NCI-H226 (cell line): ENCODE measurements around the gene MAN2B2.

Experiments
- DNase-seq: peaks from one replicate; pipeline ENCODE4 v3.0.0-alpha.2; 2015

The MAN2B2 gene

GRCh38 chr4:6574747-6575502 is at the start of gene MAN2B2:
Gene MAN2B2 (plus strand): TSS chr4:6575189. CDS start chr4:6575211, 22 bp downstream.
- DNase-seq: peak; percentile 66

DNA sequence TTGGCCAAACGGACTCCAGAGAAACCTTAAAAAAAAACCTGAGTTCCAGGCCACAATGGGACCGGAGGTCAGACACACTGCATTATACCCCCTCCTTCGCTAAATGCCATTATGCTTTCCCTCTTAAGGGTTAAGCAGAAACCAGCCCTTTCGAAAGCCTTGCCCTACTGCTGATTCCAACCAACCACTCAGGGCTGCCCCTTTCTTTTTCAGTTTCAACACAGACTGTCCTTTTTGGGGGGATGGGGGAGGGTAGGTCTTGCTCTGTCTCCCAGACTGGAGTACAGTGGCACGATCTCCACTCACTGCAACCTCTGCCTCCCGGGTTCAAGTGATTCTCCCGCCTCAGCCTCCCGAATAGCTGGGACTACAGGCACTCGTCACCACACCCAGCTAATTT is 49.5 kb upstream of the MAN2B2 start:
- DNase-seq: no peak

DNA sequence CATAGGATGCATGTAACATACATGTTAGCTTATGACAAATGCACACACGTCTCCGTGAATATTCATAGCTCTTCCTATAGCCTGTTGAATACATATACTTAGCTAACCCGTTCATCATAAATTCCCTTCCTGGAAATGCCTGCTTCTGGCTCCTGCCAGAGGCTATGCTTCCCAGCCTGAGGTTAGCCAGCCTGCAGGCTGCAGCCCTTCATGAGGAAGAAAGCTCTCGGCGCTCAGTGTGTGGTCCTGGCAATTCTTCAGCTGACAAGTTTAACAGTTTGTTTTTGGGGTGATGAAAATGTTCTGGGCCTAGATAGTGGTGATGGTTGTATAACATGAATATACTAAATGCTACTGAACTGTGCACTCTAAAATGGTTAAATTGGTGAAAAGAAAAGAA is 48.8 kb upstream of the MAN2B2 start:
- no peak for DNase-seq

- no peak for DNase-seq
These were observed 48.3 kb upstream of the MAN2B2 start for GRCh38 chr4:6526671-6527091.

DNA sequence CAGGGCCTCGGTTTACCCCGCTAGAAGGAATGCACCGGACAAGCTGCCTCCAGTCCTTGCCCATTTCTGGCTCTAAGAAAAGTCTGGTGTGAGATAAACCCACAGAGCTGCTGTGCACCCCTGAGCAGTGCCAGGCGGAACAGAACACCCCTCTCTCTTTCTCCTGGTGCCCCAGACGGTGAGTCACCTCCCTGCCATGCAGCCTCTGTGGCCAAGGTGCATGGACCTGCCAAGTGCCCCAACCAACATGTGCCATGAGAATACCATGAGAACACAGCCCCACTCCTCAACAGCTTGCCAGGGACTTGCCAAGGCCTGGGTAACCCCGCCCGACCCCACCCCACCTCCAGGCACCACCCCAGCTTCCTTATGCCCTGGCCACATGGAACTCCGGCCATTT is 47.7 kb upstream of the MAN2B2 start:
- DNase-seq: peak; percentile 41

- no peak for DNase-seq
These were observed 47.0 kb upstream of the MAN2B2 start for GRCh38 chr4:6527683-6528595.

- no peak for DNase-seq
These were observed 46.0 kb upstream of the MAN2B2 start for GRCh38 chr4:6529021-6529420.

GRCh38 chr4:6530301-6530700 is 44.7 kb upstream of the MAN2B2 start:
- DNase-seq: no peak

GRCh38 chr4:6530964-6531363 is 44.0 kb upstream of the MAN2B2 start:
- DNase-seq: no peak

GRCh38 chr4:6532102-6532501 is 42.9 kb upstream of the MAN2B2 start:
- DNase-seq: no peak

- DNase-seq: no peak
These were observed 42.3 kb upstream of the MAN2B2 start for GRCh38 chr4:6532658-6533057.

DNA sequence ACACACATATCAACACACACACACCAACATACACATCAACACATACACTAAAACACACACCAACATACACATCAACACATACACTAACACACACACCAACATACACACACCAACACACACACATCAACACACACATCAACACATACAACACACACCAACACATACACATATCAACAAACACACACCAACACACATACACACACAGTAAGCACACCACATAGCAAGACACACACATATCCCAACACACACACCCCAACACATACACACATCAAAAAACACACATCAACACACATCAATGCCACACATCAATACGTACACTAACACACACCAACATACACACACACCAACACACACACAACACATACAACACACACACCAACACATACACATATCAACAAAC is 40.9 kb upstream of the MAN2B2 start:
- no peak for DNase-seq

GRCh38 chr4:6534618-6535328 is 40.2 kb upstream of the MAN2B2 start:
- DNase-seq: no peak

- no peak for DNase-seq
These were observed 39.7 kb upstream of the MAN2B2 start for GRCh38 chr4:6535329-6535692.

DNA sequence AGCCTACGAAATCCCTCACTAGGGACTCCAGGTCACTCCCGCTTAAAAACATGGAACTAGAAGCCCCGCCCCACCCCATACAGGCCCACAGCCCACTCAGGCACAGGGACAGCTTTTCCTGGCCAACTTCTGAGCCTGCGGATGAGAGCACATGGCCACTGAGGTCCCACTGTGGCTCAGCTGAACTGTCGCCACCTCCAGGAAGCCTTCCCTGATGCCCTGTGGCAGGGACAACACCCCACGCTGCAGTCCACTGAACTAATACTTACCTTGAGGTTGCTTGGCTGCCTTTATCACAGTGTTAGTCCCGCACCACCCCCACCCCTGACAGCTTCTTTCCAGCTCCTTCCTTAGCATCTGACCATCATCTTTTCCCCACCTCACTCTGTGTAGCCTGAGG is 39.3 kb upstream of the MAN2B2 start:
- DNase-seq: no peak

DNA sequence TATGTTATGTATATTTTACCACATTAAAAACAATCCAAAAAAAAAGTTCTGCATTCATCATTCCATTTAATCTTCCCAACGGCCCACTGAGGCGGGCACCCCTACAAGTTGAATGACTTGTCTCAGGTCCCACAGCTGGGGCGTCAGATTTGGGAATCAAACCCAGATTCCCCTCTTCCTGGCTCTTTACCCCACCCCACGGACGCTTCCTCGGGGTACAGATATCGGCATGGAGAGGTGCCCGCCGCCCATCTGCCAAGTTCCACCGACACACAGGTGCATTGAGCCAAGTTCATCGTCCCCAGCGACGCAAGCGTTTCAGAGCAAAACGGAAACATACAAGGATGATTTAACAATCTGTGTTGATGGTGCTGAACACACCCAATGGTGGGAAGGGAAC is 36.9 kb upstream of the MAN2B2 start:
- DNase-seq: no peak

DNA sequence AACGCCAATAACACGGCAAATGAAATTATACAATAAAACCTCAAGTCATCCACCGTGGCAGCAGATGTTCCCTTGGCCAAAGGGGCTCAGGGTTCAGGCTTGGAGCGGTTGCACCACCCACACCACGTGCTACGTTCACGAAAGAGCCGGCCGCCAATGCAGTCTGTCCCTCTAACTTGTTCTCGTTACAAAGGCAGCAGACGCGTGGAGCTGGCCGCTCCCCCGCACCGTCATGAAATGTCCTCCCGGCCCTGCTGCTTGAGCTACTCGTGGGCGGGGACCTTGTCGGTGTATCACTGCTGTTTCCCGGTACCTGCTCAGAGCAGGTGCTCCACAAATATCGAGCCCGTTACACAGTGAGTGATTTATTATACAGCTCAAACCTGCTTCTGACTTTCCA is 36.4 kb upstream of the MAN2B2 start:
- DNase-seq: no peak

- no peak for DNase-seq
These were observed 35.8 kb upstream of the MAN2B2 start for GRCh38 chr4:6539009-6539764.

GRCh38 chr4:6540879-6541278 is 34.1 kb upstream of the MAN2B2 start:
- DNase-seq: no peak

DNA sequence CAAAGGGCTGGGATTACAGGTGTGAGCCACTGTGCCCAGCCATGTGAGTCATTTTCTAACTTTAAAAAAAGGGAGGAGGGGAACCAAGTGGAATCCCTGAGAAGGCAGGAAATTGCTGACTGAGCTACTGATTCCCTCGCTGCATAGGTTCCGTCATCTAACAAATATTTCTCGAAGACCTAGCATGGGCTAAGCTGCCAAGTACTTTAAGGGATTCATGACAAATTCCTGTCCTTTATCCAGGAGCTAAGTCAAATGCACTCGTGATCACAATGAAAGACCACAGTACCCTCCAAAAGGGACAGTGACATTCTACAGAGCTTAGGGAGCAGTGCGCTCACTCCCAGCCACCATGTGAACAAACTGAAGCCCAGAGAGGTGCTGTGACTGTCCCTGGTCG is 33.2 kb upstream of the MAN2B2 start:
- DNase-seq: peak; percentile 7

DNA sequence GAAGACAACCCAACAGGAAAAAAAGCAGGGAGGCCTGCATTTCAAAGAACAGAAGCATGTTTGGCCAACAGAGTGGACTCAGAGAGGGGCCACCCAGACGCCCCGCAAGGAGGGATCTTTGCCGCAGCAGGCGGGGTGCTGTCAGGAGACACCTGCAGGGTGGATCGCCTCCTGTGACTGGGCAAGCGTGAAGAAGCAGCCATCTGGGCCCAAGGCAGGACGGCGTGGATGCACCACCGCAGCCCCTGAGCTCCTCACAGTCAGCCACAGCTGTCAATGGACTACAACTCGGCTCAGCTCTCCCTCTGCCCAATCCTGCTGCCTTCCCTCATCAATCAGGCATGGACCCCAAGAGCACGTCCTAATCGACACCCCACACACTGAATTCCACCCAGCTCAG is 32.0 kb upstream of the MAN2B2 start:
- no peak for DNase-seq

DNA sequence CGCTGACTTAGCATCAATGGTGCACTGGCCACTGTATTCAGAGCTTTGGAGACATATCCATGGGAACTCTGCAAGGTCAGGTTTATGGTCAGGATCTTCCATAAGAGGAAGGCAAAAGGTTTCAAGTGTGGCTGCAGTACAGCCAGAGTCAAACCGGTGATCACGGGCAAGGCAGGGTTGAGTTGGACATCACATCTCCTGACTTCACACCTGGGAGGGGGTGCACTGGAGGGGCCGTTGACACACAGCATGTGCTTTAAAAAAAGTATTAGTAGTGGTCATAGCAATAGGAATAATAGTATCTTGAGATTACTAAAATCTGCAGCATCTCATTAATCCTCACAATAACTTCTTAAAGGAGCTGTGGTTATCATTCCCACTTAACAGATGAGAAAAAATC is 28.9 kb upstream of the MAN2B2 start:
- no peak for DNase-seq
